OCI-LY3 (cell line): ENCODE data around the gene SPINT2.
A peak's percentile ranks its signal among the peaks of the same experiment; 100 is the strongest.

Experiments used
- H2AFZ ChIP-seq: fragments of 200-600, 300-600 bp; shearing (Covaris generic); 2 replicates; pipeline ENCODE4 v1.6.0; 2014; ENCODE audit warnings: antibody characterized with exemption, low read depth, low read length
- H3K27ac ChIP-seq: fragments of 200-600, 300-600 bp; sonication (generic); 2 replicates; pipeline ENCODE4 v1.5.1; 2014; ENCODE audit warnings: mild to moderate bottlenecking, low read length, moderate library complexity, mixed read lengths
- H3K27me3 ChIP-seq: fragments of 200-600, 300-600 bp; sonication (generic); 2 replicates; pipeline ENCODE4 v1.6.1; 2014; ENCODE audit warnings: low read depth, low read length, mixed read lengths
- H3K36me3 ChIP-seq: fragments of 200-600, 300-600 bp; sonication (generic); replicated peaks from 2 replicates; pipeline ENCODE3; 2014; ENCODE audit warnings: low read depth, low read length, mixed read lengths
- H3K4me1 ChIP-seq: fragments of 300-600, 200-600 bp; sonication (generic); 2 replicates; pipeline ENCODE4 v1.6.1; 2014; ENCODE audit warnings: low read length, mixed read lengths
- H3K4me2 ChIP-seq: fragments of 200-600, 300-600 bp; sonication (generic); 2 replicates; pipeline ENCODE4 v1.6.1; 2014; ENCODE audit warnings: low read length, mixed read lengths
- H3K4me3 ChIP-seq: fragments of 300-600, 200-600 bp; sonication (generic); 2 replicates; pipeline ENCODE4 v1.5.1; 2014; ENCODE audit warnings: antibody characterized with exemption, mild to moderate bottlenecking, low read length, moderate library complexity
- H3K79me2 ChIP-seq: fragments of 300-600, 200-600 bp; shearing (Covaris generic); 2 replicates; pipeline ENCODE4 v1.6.1; 2014; ENCODE audit warnings: mild to moderate bottlenecking, low read length, mixed read lengths
- H3K9ac ChIP-seq: fragments of 300-600, 200-600 bp; shearing (Covaris generic); 2 replicates; pipeline ENCODE4 v1.6.0; 2014; ENCODE audit warnings: mild to moderate bottlenecking, low read length, moderate library complexity
- H3K9me3 ChIP-seq: fragments of 200-600, 300-600 bp; shearing (Covaris generic); 2 replicates; pipeline ENCODE4 v1.6.1; 2014; ENCODE audit warnings: low read length, mixed read lengths; ENCODE audit not compliant: insufficient read depth
- H4K20me1 ChIP-seq: fragments of 200-600, 300-600 bp; sonication (generic); 2 replicates; pipeline ENCODE4 v1.6.1; 2016; ENCODE audit warnings: low read length, mixed read lengths; ENCODE audit not compliant: insufficient read depth
- EZH2phosphoT487 ChIP-seq: fragments of 200-600 bp; shearing (Covaris generic); IDR thresholded peaks from 2 replicates; pipeline ENCODE4 v1.6.1; 2018; ENCODE audit warnings: antibody characterized with exemption, mixed run types, low read depth
- TF ChIP-seq, protein P1 (sequence below): fragments of 200-600, 300-600 bp; sonication (generic); IDR thresholded peaks from 2 replicates; pipeline ENCODE4 v1.5.1; 2014; ENCODE audit warnings: antibody characterized with exemption, low read length, low read depth

SPINT2 gene

DNA sequence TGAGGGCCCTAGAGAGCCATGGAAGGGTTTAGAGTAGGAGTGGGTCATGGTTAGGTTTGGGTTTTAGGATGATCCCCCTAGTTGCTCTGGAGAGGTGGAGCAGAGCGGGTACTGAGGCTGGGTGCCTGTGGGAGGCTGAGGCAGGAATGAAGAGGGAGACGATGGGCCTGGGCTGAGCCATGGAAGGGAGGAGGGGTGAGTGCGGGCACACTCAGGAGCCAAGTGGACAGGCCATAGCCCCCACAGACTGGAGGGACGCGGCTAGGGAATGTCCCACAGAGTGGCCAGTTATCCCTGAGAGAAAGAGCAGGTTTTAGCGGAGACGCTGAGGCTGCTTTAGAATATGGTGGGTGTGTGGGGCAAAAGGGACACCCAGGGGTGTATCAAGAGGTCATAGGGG, 65.3 kb downstream of the SPINT2 start:
- no peaks in the 10 kb centered on the region for H3K79me2 ChIP-seq
- H3K4me3 ChIP-seq: no peak overlapping the region
- H2AFZ ChIP-seq: no peak overlapping the region
- no peak overlapping the region for H3K9ac ChIP-seq
- no peak overlapping the region for H3K4me2 ChIP-seq
- no peak overlapping the region for H3K27ac ChIP-seq
- no peaks in the 10 kb centered on the region for H3K27me3 ChIP-seq
- no peak for TF ChIP-seq EZH2phosphoT487
- TF ChIP-seq, protein P1, sequence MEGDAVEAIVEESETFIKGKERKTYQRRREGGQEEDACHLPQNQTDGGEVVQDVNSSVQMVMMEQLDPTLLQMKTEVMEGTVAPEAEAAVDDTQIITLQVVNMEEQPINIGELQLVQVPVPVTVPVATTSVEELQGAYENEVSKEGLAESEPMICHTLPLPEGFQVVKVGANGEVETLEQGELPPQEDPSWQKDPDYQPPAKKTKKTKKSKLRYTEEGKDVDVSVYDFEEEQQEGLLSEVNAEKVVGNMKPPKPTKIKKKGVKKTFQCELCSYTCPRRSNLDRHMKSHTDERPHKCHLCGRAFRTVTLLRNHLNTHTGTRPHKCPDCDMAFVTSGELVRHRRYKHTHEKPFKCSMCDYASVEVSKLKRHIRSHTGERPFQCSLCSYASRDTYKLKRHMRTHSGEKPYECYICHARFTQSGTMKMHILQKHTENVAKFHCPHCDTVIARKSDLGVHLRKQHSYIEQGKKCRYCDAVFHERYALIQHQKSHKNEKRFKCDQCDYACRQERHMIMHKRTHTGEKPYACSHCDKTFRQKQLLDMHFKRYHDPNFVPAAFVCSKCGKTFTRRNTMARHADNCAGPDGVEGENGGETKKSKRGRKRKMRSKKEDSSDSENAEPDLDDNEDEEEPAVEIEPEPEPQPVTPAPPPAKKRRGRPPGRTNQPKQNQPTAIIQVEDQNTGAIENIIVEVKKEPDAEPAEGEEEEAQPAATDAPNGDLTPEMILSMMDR: no peak
- no peaks in the 10 kb centered on the region for H4K20me1 ChIP-seq
- H3K9me3 ChIP-seq: no peaks in the 10 kb centered on the region
- no peaks in the 10 kb centered on the region for H3K4me1 ChIP-seq
- H3K36me3 ChIP-seq: no peaks in the 10 kb centered on the region

DNA sequence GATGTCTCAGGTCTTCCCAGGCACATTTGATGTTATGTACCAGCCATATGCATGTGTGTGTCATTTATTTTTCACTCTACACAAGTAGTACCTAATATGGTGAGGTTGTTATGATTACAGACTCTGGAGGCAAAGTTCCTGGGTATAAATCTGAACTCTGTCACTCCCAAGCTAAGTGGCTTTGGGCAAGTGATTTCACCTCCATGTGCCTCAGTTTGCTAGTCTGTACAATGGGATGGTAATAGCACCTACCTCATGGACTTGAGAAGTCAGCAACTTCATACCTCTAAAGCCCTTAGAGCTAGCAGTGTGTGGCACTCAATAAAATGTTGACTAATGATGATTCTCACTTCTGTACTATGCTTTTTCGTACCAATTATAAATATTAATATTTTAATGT, 67.4 kb downstream of the SPINT2 start:
- Histone ChIP-seq H3K79me2 (no peaks in the 10 kb centered on the region), H2AFZ (no peak overlapping the region), H4K20me1 (no peaks in the 10 kb centered on the region), H3K4me2 (no peak overlapping the region), H3K9me3 (no peaks in the 10 kb centered on the region), H3K9ac (no peak overlapping the region), H3K27ac (no peak overlapping the region), H3K27me3 (no peaks in the 10 kb centered on the region), H3K4me3 (no peak overlapping the region), H3K4me1 (peaks cover 4% of the 10 kb centered on the region), H3K36me3 (no peaks in the 10 kb centered on the region)
- TF ChIP-seq, protein P1: no peak
- no peak for TF ChIP-seq EZH2phosphoT487

DNA sequence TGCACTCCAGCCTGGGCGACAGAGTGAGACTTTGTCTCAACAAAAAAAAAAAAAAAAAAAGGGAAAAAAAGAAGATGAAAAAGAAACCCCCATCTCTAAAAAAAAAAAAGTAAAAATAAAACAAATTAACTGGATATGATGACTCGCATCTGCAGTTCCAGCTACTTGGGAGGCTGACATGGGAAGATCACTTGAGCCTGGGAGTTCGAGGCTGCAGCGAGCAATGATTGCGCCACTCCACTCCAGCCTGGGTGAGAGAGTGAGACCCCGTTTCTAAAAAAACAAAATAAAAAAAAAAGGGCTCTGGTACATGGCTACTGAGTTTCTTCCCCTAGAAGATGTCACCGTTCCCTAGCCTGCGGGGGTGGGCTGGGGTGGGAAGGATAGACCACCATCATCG, 68.9 kb downstream of the SPINT2 start:
- Histone ChIP-seq H2AFZ (no peak overlapping the region), H3K79me2 (no peaks in the 10 kb centered on the region), H3K36me3 (no peaks in the 10 kb centered on the region), H3K4me3 (no peak overlapping the region), H3K9ac (no peak overlapping the region), H3K27me3 (no peaks in the 10 kb centered on the region), H3K4me2 (no peak overlapping the region), H3K27ac (no peak overlapping the region), H3K9me3 (no peaks in the 10 kb centered on the region), H4K20me1 (no peaks in the 10 kb centered on the region), H3K4me1 (peaks cover 8% of the 10 kb centered on the region)
- TF ChIP-seq, protein P1: no peak
- TF ChIP-seq EZH2phosphoT487: no peak

DNA sequence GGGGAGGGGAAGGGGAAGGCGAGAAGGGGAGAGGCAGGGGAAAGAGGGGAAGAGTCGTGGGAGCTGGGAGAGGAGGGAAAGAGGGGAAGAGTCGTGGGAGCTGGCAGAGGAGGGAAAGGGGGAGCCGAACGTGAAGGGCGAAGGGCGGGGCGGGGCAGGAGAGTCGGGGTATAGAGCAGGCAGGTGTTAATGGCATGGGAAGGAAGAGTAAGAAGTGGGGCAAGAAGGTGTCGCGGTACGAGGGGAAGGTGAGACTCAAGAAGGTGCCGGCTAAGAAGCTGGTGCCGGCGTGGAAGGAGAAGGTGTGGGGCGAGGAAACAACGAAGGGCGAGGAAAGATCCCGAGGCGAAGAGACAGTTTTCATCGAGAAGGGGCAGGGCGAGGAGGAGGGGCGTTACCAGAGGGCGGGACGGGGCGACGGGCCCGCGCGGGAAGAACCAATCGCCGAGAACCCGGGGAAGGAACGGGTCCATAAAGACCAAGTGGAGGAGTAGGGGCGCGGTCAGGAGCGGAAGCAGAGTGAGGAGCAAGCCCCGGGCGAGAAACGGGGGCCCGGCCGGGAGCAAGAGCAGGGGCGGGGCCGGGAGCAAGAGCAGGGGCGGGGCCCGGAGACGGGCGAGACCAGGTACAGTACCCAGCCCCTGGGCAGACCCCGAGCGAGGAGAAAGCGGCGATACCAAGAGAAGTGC, 71.7 kb downstream of the SPINT2 start:
- no peaks in the 10 kb centered on the region for H3K36me3 ChIP-seq
- peak overlapping the region; percentile 79 for H3K27ac ChIP-seq
- H3K4me3 ChIP-seq: peak overlapping the region; percentile 87
- peak overlapping the region; percentile 86 for H3K4me2 ChIP-seq
- TF ChIP-seq, protein P1: no peak
- TF ChIP-seq EZH2phosphoT487: no peak
- peaks cover 8% of the 10 kb centered on the region for H3K4me1 ChIP-seq
- no peaks in the 10 kb centered on the region for H3K79me2 ChIP-seq
- no peaks in the 10 kb centered on the region for H4K20me1 ChIP-seq
- H2AFZ ChIP-seq: peak overlapping the region; percentile 88
- no peaks in the 10 kb centered on the region for H3K27me3 ChIP-seq
- H3K9me3 ChIP-seq: no peaks in the 10 kb centered on the region
- H3K9ac ChIP-seq: peak overlapping the region; percentile 81
